Endothelial cell of umbilical vein (primary cell): ENCODE data around the gene COL17A1.

Source experiments
- CTCF ChIP-seq, 2 donors: IDR thresholded peaks; 1 replicate in 1 of 2; 2 replicates in 1 of 2; pipeline ENCODE4 v1.5.1; 2011; ENCODE audit warnings: low read length in 2 of 2, mild to moderate bottlenecking in 2 of 2, moderate library complexity in 2 of 2, control low read depth in 1 of 2, inconsistent platforms in 1 of 2, low read depth in 1 of 2; ENCODE audit not compliant: insufficient read depth in 1 of 2; ENCODE audit errors: extremely low read depth in 1 of 2
- GATA2 ChIP-seq: IDR thresholded peaks from 2 replicates; pipeline ENCODE4 v1.7.0; 2011; ENCODE audit warnings: low read depth, mild to moderate bottlenecking, moderate library complexity, mixed read lengths, low read length; ENCODE audit not compliant: insufficient read length, insufficient read depth
- POLR2AphosphoS5 ChIP-seq: IDR thresholded peaks from 2 replicates; pipeline ENCODE4 v1.6.1; 2012; ENCODE audit warnings: low read depth, mild to moderate bottlenecking, control low read depth, low read length, moderate library complexity; ENCODE audit not compliant: insufficient read depth

GRCh38 chr10:104052431-104052830, 33.2 kb downstream of the COL17A1 start:
- TF ChIP-seq CTCF (IDR thresholded peaks at IDR 0.05; ENCODE audit: extremely low read depth in 1 of 2, insufficient read depth in 1 of 2, low read depth in 1 of 2, low read length in 2 of 2) = no peak
- no peak for TF ChIP-seq POLR2AphosphoS5
- no peak for TF ChIP-seq GATA2
